Activated T-helper 2 cell treated with anti-CD3 and anti-CD28 coated beads, Interferon-gamma antibody, Interleukin-2, Interleukin-4, amounts not matched to agents 10 μg/mL and 5 μg/mL and 100 μg/mL, durations not matched to agents 14 hours and 24 hours and 36 hours (primary cell): Measurements from ENCODE around the gene AJAP1. TPM values are rescaled to one million over a fixed set of nuclear protein-coding genes. Genes with fewer than 3 reads are reported as not detected.

ENCODE experiments used
- DNase-seq: peaks from one replicate; pipeline ENCODE4 v3.0.0; 2021; ENCODE audit warnings: low spot score
- H3K27ac Mint-ChIP-seq: one replicate; pipeline ENCODE4 v1.8.0; 2021; ENCODE audit warnings: mixed read lengths
- H3K27me3 Mint-ChIP-seq: one replicate; pipeline ENCODE4 v1.8.0; 2021; ENCODE audit warnings: low read depth, mixed read lengths
- H3K36me3 Mint-ChIP-seq: one replicate; pipeline ENCODE4 v1.8.0; 2021; ENCODE audit warnings: low read depth, mixed read lengths
- H3K4me1 Mint-ChIP-seq: one replicate; pipeline ENCODE4 v1.8.0; 2021; ENCODE audit warnings: low read depth, mixed read lengths
- H3K4me3 Mint-ChIP-seq: one replicate; pipeline ENCODE4 v1.8.0; 2021; ENCODE audit warnings: low read depth, mild to moderate bottlenecking, moderate library complexity, mixed read lengths
- H3K9me3 Mint-ChIP-seq: one replicate; pipeline ENCODE4 v1.8.0; 2021; ENCODE audit warnings: mixed read lengths
- intact Hi-C: fragments of 100-400 bp; cut with micrococcal nuclease; formaldehyde crosslinking; loops from one replicate; pipeline ENCODE4 v1.15.1; 2023
- total RNA-seq: library from RNA; stranded (reverse); gene quantifications from 2 replicates; pipeline ENCODE4 v1.2.3, GENCODE V29; 2022

Gene AJAP1
- total RNA-seq, 1 donor from 2014 or later, result not detected

DNA sequence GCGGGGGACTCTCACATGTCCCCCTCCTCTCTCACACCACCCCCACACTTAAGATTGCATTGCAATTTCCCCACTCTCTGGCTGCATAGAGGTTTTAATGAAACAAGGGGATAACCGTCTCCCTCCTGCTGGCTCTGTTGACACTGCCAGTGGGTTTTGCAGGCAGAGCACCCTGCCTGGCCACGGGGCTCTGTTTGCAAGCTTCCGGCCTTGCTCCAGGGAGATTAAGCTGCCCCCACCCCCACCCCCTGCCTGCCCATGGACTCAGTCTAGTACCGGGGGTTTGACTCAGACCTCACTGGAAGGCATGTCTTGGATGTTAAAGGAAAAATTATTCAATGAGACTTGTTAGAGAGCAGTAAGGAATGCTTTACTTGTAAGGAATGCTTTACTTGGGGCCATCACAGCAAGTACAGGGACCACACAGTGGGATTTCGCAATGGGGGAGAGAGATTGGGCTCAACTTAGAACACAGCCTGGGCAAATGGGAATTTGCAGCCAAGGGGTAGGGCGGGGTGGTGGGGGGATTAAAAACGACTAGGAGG lies 101.0 kb downstream of the AJAP1 start:
- no peaks in the 10 kb centered on the region for H3K27me3 Mint-ChIP-seq
- H3K9me3 Mint-ChIP-seq, result peaks cover 20% of the 10 kb centered on the region
- H3K4me3 Mint-ChIP-seq, result no peak overlapping the region
- no peaks in the 10 kb centered on the region for H3K36me3 Mint-ChIP-seq
- H3K4me1 Mint-ChIP-seq, result no peaks in the 10 kb centered on the region
- DNase-seq, result no peak
- intact Hi-C loops, result no loop called here
- no peak overlapping the region for H3K27ac Mint-ChIP-seq

DNA sequence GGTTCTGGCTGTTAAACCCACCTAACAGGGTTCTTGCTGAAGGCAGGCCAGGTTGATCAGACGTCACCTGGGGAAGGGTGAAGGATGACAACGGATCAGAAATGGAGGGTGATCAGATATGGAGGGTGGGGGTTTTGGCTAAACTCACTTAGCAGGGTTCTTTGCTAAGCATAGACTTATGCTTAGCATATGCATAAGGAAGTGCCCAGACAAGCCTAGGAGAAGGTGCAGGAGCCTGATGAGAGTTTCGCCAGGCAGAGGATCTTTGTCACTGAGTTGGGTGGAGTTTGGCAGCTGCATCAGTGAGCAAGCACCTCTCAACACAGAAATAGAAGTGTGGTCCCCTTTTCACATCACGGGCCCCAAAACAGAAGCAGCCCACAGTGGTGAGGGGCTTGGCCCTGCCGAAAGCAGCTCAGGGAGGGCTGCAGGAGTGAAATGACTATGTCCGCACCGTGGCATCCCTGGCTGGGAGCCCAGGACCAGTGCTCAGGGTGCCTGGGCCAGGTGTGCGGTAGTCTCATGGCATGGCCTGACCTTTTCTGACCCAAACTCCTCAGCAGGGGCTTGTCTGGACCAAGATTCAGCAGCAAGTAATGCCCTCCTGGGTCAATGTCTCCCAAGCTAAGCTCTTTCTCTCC lies 101.6 kb downstream of the AJAP1 start:
- H3K27me3 Mint-ChIP-seq, result no peaks in the 10 kb centered on the region
- H3K27ac Mint-ChIP-seq, result no peak overlapping the region
- no peaks in the 10 kb centered on the region for H3K36me3 Mint-ChIP-seq
- H3K4me1 Mint-ChIP-seq, result no peaks in the 10 kb centered on the region
- no peak overlapping the region for H3K4me3 Mint-ChIP-seq
- H3K9me3 Mint-ChIP-seq, result peaks cover 20% of the 10 kb centered on the region
- no peak for DNase-seq
- intact Hi-C loops, result no loop called here

DNA sequence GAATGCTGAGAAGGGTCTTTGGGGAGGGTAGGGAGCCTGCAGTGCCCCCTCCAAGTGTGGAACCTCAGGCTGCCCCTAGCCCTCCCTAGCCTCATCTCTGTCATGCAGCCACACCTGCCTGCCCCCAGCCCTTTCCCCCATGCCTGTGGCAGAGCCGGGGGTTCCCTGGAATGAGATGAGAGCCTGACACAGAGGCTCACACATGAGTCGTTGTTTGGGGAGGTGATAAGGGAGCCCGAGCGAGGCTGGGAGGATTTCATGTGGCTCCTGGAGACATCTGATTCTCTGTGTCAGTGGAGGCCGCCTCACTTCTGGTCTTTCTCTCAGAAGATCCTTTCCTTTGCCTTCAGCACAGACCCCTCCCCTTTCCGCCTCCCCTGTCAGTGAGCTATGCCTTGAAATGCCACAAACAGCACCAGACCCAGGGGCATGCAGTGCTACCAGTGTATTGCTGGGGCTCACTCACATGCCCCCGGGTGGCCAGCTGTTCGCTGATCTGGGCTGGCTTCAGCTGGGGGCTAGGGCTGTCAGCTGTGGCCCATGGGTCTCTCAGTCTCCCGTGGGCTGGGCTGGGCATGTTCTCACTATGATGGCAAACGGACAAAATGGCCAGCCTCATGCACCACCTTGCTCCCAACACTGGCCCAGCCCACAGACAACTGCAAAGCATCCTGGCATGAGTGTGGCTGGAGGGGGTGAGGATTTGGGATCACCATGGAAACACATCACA lies 102.6 kb downstream of the AJAP1 start:
- H3K27me3 Mint-ChIP-seq, result no peaks in the 10 kb centered on the region
- DNase-seq, result no peak
- no peak overlapping the region for H3K4me3 Mint-ChIP-seq
- no peaks in the 10 kb centered on the region for H3K36me3 Mint-ChIP-seq
- intact Hi-C loops, result no loop called here
- H3K9me3 Mint-ChIP-seq, result peaks cover 20% of the 10 kb centered on the region
- no peak overlapping the region for H3K27ac Mint-ChIP-seq
- H3K4me1 Mint-ChIP-seq, result no peaks in the 10 kb centered on the region

DNA sequence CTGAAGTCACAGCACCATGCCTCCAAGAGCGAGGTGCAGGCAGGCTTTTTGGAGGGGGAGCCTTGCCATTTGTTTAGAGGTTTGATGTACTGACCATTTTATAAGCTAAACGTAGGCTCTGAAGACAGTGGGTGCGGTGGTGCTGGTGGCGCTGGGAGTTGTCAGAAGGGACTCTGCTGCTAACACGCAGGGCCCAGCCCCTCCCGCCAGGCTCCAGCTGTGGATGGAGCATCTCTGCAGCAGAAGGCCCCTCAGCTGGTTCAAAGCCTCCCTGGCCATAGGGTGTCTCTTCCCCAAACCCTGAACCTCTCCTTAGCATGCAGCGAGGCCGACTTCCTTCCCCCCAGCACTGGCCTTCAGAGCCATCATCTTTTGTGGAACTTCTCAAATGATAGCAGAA lies 105.3 kb downstream of the AJAP1 start:
- no peaks in the 10 kb centered on the region for H3K27me3 Mint-ChIP-seq
- H3K4me1 Mint-ChIP-seq, result no peaks in the 10 kb centered on the region
- no peak overlapping the region for H3K27ac Mint-ChIP-seq
- intact Hi-C loops, result no loop called here
- DNase-seq, result no peak
- H3K36me3 Mint-ChIP-seq, result no peaks in the 10 kb centered on the region
- peaks cover 15% of the 10 kb centered on the region for H3K9me3 Mint-ChIP-seq
- H3K4me3 Mint-ChIP-seq, result no peak overlapping the region

DNA sequence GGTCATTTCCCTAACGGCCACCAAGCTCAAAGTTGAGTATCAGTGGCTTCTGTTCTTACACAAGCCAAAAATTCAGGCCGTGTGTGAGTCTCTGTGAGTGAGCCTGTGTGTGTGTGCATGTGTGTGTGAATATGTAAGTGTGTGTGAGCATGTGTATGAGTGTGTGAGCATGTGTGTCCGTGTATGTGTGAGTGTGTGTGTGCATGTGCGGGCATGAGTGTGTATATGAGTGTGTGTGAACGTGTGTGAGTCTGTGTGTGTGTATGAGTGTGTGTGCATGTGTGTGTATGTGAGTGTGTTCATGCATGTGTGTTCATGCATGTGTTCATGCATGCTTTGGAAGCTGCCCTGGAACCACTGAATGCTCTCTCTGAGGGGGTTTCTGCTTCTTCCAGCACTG lies 105.7 kb downstream of the AJAP1 start:
- Mint-ChIP-seq H3K27me3 (no peaks in the 10 kb centered on the region), H3K4me3 (no peak overlapping the region), H3K36me3 (no peaks in the 10 kb centered on the region), H3K4me1 (no peaks in the 10 kb centered on the region), H3K9me3 (peaks cover 15% of the 10 kb centered on the region), H3K27ac (no peak overlapping the region)
- DNase-seq, result no peak
- intact Hi-C loops, result no loop called here

DNA sequence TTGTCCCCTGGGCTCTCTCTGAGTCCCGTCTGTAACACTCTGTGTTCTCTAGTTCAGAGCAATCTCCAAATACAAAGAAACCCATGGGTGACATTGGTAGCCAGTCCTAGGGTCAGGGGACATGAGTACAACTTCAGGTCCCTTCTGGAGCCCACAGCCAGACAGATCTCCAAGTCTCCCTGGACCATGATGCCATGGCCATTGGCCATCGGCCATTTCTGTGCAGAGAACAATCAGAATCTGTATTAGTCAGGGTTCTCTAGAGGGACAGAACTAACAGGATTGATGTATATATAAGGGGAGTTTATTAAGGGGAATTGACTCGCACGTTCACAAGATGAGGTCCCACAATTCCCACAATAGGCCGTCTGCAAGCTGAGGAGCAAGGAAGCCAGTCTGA lies 106.9 kb downstream of the AJAP1 start:
- Mint-ChIP-seq H3K27ac (no peak overlapping the region), H3K9me3 (peaks cover 15% of the 10 kb centered on the region), H3K4me1 (no peaks in the 10 kb centered on the region), H3K27me3 (no peaks in the 10 kb centered on the region), H3K4me3 (no peak overlapping the region), H3K36me3 (no peaks in the 10 kb centered on the region)
- DNase-seq, result no peak
- intact Hi-C loops, result no loop called here

DNA sequence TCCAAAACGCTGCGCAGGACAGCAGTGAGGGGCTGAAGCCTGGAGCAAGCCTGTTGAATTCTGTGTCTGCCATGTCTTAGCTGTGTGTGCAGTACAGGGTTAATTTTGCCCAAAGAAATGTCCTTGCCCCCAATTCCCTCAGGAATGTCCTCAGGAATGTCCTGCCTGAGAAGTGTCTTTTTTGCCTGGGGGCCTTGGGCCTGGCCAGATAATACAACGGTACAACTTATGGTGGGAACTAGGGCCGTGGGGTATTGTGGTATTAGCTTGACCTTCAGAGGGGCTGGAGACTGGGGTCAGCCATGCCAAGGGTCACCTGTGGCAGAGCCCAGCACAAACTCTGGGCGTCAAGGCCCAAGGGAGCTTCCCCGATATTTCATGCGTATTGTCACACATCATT lies 107.7 kb downstream of the AJAP1 start:
- H3K9me3 Mint-ChIP-seq, result peaks cover 15% of the 10 kb centered on the region

DNA sequence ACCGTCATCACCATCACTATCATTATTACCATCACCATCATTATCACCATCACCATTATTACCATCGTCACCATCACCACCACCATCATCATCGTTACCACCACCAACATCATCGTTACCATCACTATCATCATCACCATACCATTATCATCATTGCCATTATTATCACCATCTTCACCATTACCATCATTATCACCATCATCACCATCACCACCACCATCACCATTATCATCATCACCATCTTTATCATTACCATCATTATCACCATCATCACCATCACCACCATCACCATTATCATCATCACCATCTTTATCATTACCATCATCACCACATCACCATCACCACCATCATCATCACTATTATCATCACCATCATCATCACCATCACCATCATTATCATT lies 112.9 kb downstream of the AJAP1 start:
- no peak overlapping the region for H3K4me3 Mint-ChIP-seq
- intact Hi-C loops, result no loop called here
- H3K36me3 Mint-ChIP-seq, result no peaks in the 10 kb centered on the region
- H3K27me3 Mint-ChIP-seq, result no peaks in the 10 kb centered on the region
- no peaks in the 10 kb centered on the region for H3K4me1 Mint-ChIP-seq
- no peak overlapping the region for H3K27ac Mint-ChIP-seq
- H3K9me3 Mint-ChIP-seq, result no peaks in the 10 kb centered on the region
- DNase-seq, result no peak

More for the DNA sequence above, 107.7 kb downstream of the AJAP1 start:
- H3K36me3 Mint-ChIP-seq, result no peaks in the 10 kb centered on the region
- DNase-seq, result no peak
- H3K4me3 Mint-ChIP-seq, result no peak overlapping the region
- H3K4me1 Mint-ChIP-seq, result no peaks in the 10 kb centered on the region
- intact Hi-C loops, result no loop called here
- no peak overlapping the region for H3K27ac Mint-ChIP-seq
- H3K27me3 Mint-ChIP-seq, result no peaks in the 10 kb centered on the region

DNA sequence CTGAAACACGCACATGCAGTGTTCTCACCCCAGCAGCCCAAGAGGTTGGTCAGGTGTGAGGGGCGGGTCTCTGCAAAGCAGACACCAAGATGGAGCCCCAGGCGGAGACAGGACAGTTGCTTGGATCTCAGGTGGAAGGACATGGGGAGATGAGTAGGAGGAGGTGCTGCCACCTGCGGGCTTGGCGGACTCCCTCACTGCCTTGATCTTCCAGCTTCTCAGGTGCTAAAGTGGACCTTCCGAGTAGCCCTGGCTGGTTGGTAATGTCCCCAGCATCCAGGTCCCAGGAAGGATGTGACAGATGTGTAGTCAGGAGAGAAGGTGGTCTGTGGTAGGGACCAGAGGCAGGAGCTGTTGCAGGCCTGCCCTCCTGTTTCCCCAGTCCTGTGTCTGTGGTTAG lies 114.1 kb downstream of the AJAP1 start:
- Mint-ChIP-seq H3K36me3 (no peaks in the 10 kb centered on the region), H3K9me3 (no peaks in the 10 kb centered on the region), H3K27me3 (no peaks in the 10 kb centered on the region), H3K27ac (no peak overlapping the region), H3K4me1 (no peaks in the 10 kb centered on the region), H3K4me3 (no peak overlapping the region)
- DNase-seq, result no peak
- intact Hi-C loops, result no loop called here

DNA sequence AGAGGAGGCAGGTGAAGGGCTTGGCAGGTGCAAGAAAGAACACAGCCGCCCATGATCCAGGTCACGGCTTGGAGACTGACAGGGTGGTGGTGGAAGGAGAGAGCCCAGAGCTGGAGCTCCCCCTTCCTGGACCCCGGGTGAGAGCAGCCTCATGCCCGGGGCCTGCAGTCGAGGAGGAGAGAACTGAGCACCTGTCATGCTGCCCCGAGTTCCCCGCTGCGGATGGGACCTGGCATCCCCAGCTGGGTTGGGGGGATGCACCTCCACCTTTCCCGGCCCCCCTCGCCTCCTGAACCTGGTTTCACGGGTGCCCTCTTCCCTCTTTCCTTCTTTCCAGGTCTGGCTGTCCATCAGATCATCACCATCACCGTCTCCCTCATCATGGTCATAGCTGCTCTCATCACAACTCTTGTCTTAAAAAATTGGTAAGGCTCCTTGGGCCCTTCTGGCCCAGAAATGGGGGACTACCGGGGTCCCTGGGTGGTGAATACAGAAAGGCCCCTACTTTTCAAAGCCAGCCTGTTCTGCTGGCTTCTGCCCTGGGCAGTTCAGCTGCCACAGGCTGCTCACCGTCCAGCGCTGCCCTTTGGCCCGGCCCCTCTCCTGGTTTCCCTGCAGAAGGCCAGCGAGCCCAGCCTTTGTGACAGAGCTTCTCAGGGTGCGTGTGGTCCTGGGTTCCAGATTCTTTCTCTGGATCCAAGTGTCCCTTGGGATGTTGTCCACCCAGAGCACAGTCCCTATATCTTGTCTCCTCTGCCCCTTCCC lies 115.3 kb downstream of the AJAP1 start:
- Mint-ChIP-seq H3K27me3 (no peaks in the 10 kb centered on the region), H3K4me3 (no peak overlapping the region), H3K4me1 (no peaks in the 10 kb centered on the region), H3K9me3 (no peaks in the 10 kb centered on the region), H3K36me3 (no peaks in the 10 kb centered on the region), H3K27ac (no peak overlapping the region)
- intact Hi-C loops, result no loop called here
- DNase-seq, result no peak

DNA sequence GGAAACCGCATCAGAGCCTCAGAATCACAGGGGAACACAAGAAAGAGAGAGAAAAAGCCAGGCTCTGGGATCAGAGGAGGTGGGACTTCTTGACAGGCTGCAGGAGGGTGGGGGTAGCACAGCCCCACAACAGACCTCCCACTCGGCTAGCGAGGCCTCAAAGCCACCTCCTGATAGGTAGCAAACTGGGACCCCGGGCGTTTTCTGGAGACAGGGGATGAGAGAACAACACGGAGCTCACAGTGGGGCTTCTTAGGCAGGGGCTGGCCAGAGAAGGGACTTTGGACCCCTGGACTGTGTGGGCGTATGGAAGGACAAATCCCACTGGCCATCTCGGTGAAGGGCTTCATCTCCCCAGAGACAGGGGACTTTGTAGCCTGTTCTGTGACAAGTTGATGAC lies 116.3 kb downstream of the AJAP1 start:
- no peaks in the 10 kb centered on the region for H3K27me3 Mint-ChIP-seq
- H3K9me3 Mint-ChIP-seq, result no peaks in the 10 kb centered on the region
- no peak for DNase-seq
- intact Hi-C loops, result no loop called here
- no peaks in the 10 kb centered on the region for H3K36me3 Mint-ChIP-seq
- no peak overlapping the region for H3K4me3 Mint-ChIP-seq
- no peaks in the 10 kb centered on the region for H3K4me1 Mint-ChIP-seq
- no peak overlapping the region for H3K27ac Mint-ChIP-seq

DNA sequence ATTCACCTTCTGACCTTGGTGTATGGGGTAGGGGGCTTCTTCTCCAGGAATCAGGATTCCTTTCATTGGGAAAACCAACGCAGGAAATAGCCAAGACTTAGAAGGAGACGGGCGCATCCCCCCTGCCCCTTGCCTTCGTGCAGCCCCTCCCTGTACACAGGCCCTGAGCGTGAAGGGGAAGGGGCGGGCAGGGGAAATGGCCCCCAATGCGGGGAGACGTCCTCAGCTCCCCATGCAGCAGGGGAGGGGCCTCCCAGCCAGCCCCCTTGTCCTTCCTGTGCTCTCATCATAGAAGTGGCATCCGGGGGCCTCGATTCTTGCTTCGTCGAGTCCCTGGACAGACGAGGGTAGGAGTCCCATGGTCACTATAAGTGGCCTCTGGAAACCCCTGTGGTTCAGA lies 116.9 kb downstream of the AJAP1 start:
- no peaks in the 10 kb centered on the region for H3K36me3 Mint-ChIP-seq
- H3K4me3 Mint-ChIP-seq, result no peak overlapping the region
- no peaks in the 10 kb centered on the region for H3K4me1 Mint-ChIP-seq
- H3K27me3 Mint-ChIP-seq, result no peaks in the 10 kb centered on the region
- intact Hi-C loops, result no loop called here
- DNase-seq, result no peak
- no peaks in the 10 kb centered on the region for H3K9me3 Mint-ChIP-seq
- no peak overlapping the region for H3K27ac Mint-ChIP-seq

DNA sequence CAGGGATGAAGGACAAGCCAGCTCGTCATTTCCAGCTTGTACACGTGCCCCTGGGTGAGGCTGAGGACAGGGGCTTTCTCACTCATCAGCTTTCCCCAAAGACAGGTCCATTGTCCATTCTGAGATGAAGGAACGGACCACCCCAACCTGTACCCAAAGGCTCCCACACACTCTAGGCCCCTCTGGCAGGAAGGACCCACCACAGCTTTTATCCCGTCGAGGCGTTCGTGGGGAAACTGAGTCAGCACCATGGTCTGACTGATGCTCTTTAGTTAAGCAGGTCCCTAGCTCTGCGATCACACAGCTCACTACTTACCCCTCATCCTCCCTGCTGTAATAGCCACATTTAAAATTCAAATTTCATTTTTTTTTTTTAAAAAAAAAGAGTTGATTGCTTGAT lies 117.3 kb downstream of the AJAP1 start:
- H3K27me3 Mint-ChIP-seq, result no peaks in the 10 kb centered on the region
- H3K4me3 Mint-ChIP-seq, result no peak overlapping the region
- intact Hi-C loops, result no loop called here
- no peaks in the 10 kb centered on the region for H3K36me3 Mint-ChIP-seq
- H3K9me3 Mint-ChIP-seq, result no peaks in the 10 kb centered on the region
- no peak overlapping the region for H3K27ac Mint-ChIP-seq
- DNase-seq, result no peak
- H3K4me1 Mint-ChIP-seq, result no peaks in the 10 kb centered on the region
